IMR-90 (cell line): Measurements from ENCODE around the gene KDM2A. TPM values are rescaled to one million over a fixed set of nuclear protein-coding genes. Genes with fewer than 3 reads are reported as not detected.

ENCODE experiments used
- ATAC-seq: fragments of 200-7000 bp; cut with Tn5 transposase; 2 replicates; pipeline ENCODE4 v1.9.1; 2020; ENCODE audit warnings: low read depth, mild to moderate bottlenecking, moderate library complexity
- BruUV-seq: library from RNA; stranded (reverse); fragments of 400-500 nt; replicated peaks from 2 replicates; lab custom pipeline; 2021; lab: Mats Ljungman, UMichigan
- CTCF ChIA-PET: fragments of 300-600 bp; formaldehyde crosslinking; extraction: SDS; loops from one replicate; lab custom pipeline; 2021; ENCODE audit warnings: antibody characterized with exemption; lab: Yijun Ruan, JAX
- POLR2A ChIA-PET: fragments of 300-600 bp; sonication (Branson Sonifier 250); formaldehyde crosslinking; loops from one replicate; lab custom pipeline; 2022; ENCODE audit warnings: antibody characterized with exemption; ENCODE audit not compliant: unreplicated experiment; lab: Charles Lee
- DNase-seq: peaks from one replicate; pipeline ENCODE4 v3.0.0; 2013
- H2AFZ ChIP-seq: replicated peaks from 2 replicates; pipeline ENCODE3; 2013; ENCODE audit warnings: low read length, mild to moderate bottlenecking; ENCODE audit not compliant: poor library complexity
- H2AK5ac ChIP-seq: 2 replicates; pipeline ENCODE4 v1.6.1; 2013; ENCODE audit warnings: low read depth, low read length, inconsistent platforms
- H2AK9ac ChIP-seq: replicated peaks from 2 replicates; pipeline ENCODE3; 2013; ENCODE audit warnings: mild to moderate bottlenecking, low read depth, low read length, moderate library complexity; ENCODE audit not compliant: poor library complexity
- H2BK120ac ChIP-seq: 2 replicates; pipeline ENCODE4 v1.6.1; 2013; ENCODE audit warnings: low read depth, low read length, inconsistent platforms
- H2BK15ac ChIP-seq: 3 replicates; pipeline ENCODE4 v1.6.1; 2013; ENCODE audit warnings: low read depth, low read length, inconsistent platforms
- H2BK20ac ChIP-seq: 2 replicates; pipeline ENCODE4 v1.6.1; 2013; ENCODE audit warnings: low read depth, mild to moderate bottlenecking, inconsistent platforms, low read length, moderate library complexity
- H2BK5ac ChIP-seq: 2 replicates; pipeline ENCODE4 v1.6.1; 2013; ENCODE audit warnings: mild to moderate bottlenecking, low read depth, low read length, inconsistent platforms; ENCODE audit not compliant: poor library complexity, severe bottlenecking
- H3K14ac ChIP-seq: replicated peaks from 2 replicates; pipeline ENCODE4 v1.6.1; 2013; ENCODE audit warnings: low read depth, low read length, inconsistent platforms
- H3K18ac ChIP-seq: 2 replicates; pipeline ENCODE4 v1.6.1; 2013; ENCODE audit warnings: low read depth, low read length, control low read depth
- H3K23ac ChIP-seq: 2 replicates; pipeline ENCODE4 v1.6.1; 2013; ENCODE audit warnings: low read depth, low read length, inconsistent platforms
- H3K27ac ChIP-seq: 2 replicates; pipeline ENCODE4 v1.5.1; 2013; ENCODE audit warnings: mild to moderate bottlenecking, control low read depth, low read length; ENCODE audit not compliant: insufficient read depth
- H3K27me3 ChIP-seq: 2 replicates; pipeline ENCODE4 v1.6.1; 2013; ENCODE audit warnings: low read length; ENCODE audit not compliant: control insufficient read depth, insufficient read depth
- H3K36me3 ChIP-seq: 2 replicates; pipeline ENCODE4 v1.6.1; 2013; ENCODE audit warnings: low read length, mixed read lengths; ENCODE audit not compliant: control insufficient read depth, insufficient read depth
- H3K4ac ChIP-seq: 2 replicates; pipeline ENCODE4 v1.6.1; 2013; ENCODE audit warnings: low read depth, low read length, inconsistent platforms
- H3K4me1 ChIP-seq: 2 replicates; pipeline ENCODE4 v1.6.1; 2013; ENCODE audit warnings: low read length, mixed read lengths; ENCODE audit not compliant: control insufficient read depth, insufficient read depth
- H3K4me2 ChIP-seq: 2 replicates; pipeline ENCODE4 v1.6.1; 2013; ENCODE audit warnings: low read depth, mild to moderate bottlenecking, control low read depth, low read length, moderate library complexity
- H3K4me3 ChIP-seq: 2 replicates; pipeline ENCODE4 v1.5.1; 2013; ENCODE audit warnings: low read depth, mild to moderate bottlenecking, control low read depth, low read length, moderate library complexity; ENCODE audit not compliant: insufficient read depth
- H3K56ac ChIP-seq: 2 replicates; pipeline ENCODE4 v1.6.1; 2013; ENCODE audit warnings: low read length, inconsistent platforms; ENCODE audit not compliant: insufficient read depth; ENCODE audit errors: extremely low read depth
- H3K79me1 ChIP-seq, 2 experiments: 2 replicates each; pipeline ENCODE4 v1.6.1; 2013; ENCODE audit warnings: low read length in 2 of 2, inconsistent platforms in 1 of 2, low read depth in 1 of 2
- H3K9ac ChIP-seq: 2 replicates; pipeline ENCODE4 v1.6.1; 2013; ENCODE audit warnings: low read depth, low read length, control low read depth
- H3K9me1 ChIP-seq: 2 replicates; pipeline ENCODE4 v1.6.1; 2013; ENCODE audit warnings: low read length, inconsistent platforms; ENCODE audit not compliant: insufficient read depth
- H3K9me3 ChIP-seq: 2 replicates; pipeline ENCODE4 v1.6.1; 2013; ENCODE audit warnings: low read length; ENCODE audit not compliant: control insufficient read depth, insufficient read depth
- H4K20me1 ChIP-seq: 2 replicates; pipeline ENCODE4 v1.6.1; 2013; ENCODE audit warnings: low read length, inconsistent platforms; ENCODE audit not compliant: insufficient read depth
- H4K5ac ChIP-seq: 2 replicates; pipeline ENCODE4 v1.6.1; 2013; ENCODE audit warnings: mild to moderate bottlenecking, low read depth, low read length, control low read depth
- H4K8ac ChIP-seq, 2 experiments: 2 replicates each; pipeline ENCODE4 v1.6.1; 2013; ENCODE audit warnings: low read depth in 2 of 2, low read length in 2 of 2, control low read depth in 1 of 2, inconsistent platforms in 1 of 2
- H4K91ac ChIP-seq: 2 replicates; pipeline ENCODE4 v1.6.1; 2013; ENCODE audit warnings: low read depth, low read length, inconsistent platforms; ENCODE audit not compliant: insufficient read depth
- BHLHE40 ChIP-seq: fragments of 150-350 bp; IDR thresholded peaks from 2 replicates; pipeline ENCODE4 v1.6.1; 2016; ENCODE audit warnings: mild to moderate bottlenecking, low read depth, low read length
- CEBPB ChIP-seq: IDR thresholded peaks from 2 replicates; pipeline ENCODE4 v1.6.1; 2012; ENCODE audit warnings: low read depth, low read length, improper control_type of control experiment
- CHD1 ChIP-seq: IDR thresholded peaks from 2 replicates; pipeline ENCODE4 v1.6.1; 2012; ENCODE audit warnings: low read depth, low read length, improper control_type of control experiment
- CTCF ChIP-seq: conservative IDR thresholded peaks from 2 replicates; pipeline ENCODE4 v1.5.1; 2012; ENCODE audit warnings: mild to moderate bottlenecking, low read depth, low read length, improper control_type of control experiment
- MAFK ChIP-seq: IDR thresholded peaks from 2 replicates; pipeline ENCODE4 v1.6.1; 2012; ENCODE audit warnings: low read depth, low read length, improper control_type of control experiment
- MAZ ChIP-seq: IDR thresholded peaks from 2 replicates; pipeline ENCODE4 v1.6.1; 2012; ENCODE audit warnings: low read depth, mild to moderate bottlenecking, low read length, improper control_type of control experiment, moderate library complexity, borderline replicate concordance
- MXI1 ChIP-seq: IDR thresholded peaks from 2 replicates; pipeline ENCODE4 v1.6.1; 2012; ENCODE audit warnings: low read depth, mild to moderate bottlenecking, low read length, moderate library complexity, borderline replicate concordance
- NFE2L2 ChIP-seq: fragments of 150-350 bp; IDR thresholded peaks from 2 replicates; pipeline ENCODE4 v1.6.1; 2016; ENCODE audit warnings: low read depth, mild to moderate bottlenecking, low read length
- POLR2A ChIP-seq: IDR thresholded peaks from 2 replicates; pipeline ENCODE4 v1.6.1; 2012; ENCODE audit warnings: mild to moderate bottlenecking, low read depth, low read length
- RAD21 ChIP-seq: IDR thresholded peaks from 2 replicates; pipeline ENCODE4 v1.6.1; 2012; ENCODE audit warnings: low read length, improper control_type of control experiment
- RCOR1 ChIP-seq: IDR thresholded peaks from 2 replicates; pipeline ENCODE4 v1.6.1; 2012; ENCODE audit warnings: mild to moderate bottlenecking, low read length, improper control_type of control experiment; ENCODE audit not compliant: insufficient replicate concordance
- RFX5 ChIP-seq: IDR thresholded peaks from 2 replicates; pipeline ENCODE4 v1.8.0; 2012; ENCODE audit warnings: low read depth, mild to moderate bottlenecking, low read length, moderate library complexity
- SMC3 ChIP-seq: fragments of 150-350 bp; IDR thresholded peaks from 2 replicates; pipeline ENCODE4 v1.6.1; 2016; ENCODE audit warnings: low read depth, mild to moderate bottlenecking, antibody characterized with exemption, low read length, moderate library complexity
- USF2 ChIP-seq: fragments of 150-350 bp; IDR thresholded peaks from 2 replicates; pipeline ENCODE4 v1.6.1; 2017; ENCODE audit warnings: mild to moderate bottlenecking, antibody characterized with exemption, low read length, low read depth
- WGBS, 2 experiments: methylation state at CpG; one replicate each; pipeline versions ENCODE4 v1.1.5 to v1.1.7; 2013; ENCODE audit warnings: missing lambda C conversion rate in 2 of 2; ENCODE audit not compliant: insufficient read length in 1 of 2; ENCODE audit errors: extremely low coverage in 2 of 2; 5-methylcytosine and 5-hydroxymethylcytosine counted together
- dilution Hi-C: fragments of 300-500 bp; cut with HindIII; formaldehyde crosslinking; loops from one replicate; pipeline ENCODE4 v1.14.3; 2018; ENCODE audit warnings: low sequenced_read_pairs; ENCODE audit not compliant: unreplicated experiment
- in situ Hi-C: fragments of 300-500 bp; cut with MboI; formaldehyde crosslinking; loops from 3 replicates; pipeline ENCODE4 v1.14.3; 2019; ENCODE audit warnings: low sequenced_read_pairs, inconsistent platforms, mixed read lengths
- intact Hi-C: fragments of 100-400 bp; cut with micrococcal nuclease; formaldehyde crosslinking; loops from 2 replicates; pipeline ENCODE4 v1.10.0; 2022
- polyA plus RNA-seq, 3 experiments: library from polyadenylated mRNA; depleted of rRNA; stranded (reverse); fragments of >200 nt; gene quantifications; 2 replicates each; pipeline ENCODE4 v1.2.3, GENCODE V29; 2012; ENCODE audit warnings: low replicate concordance in 1 of 3
- total RNA-seq: library from RNA; depleted of rRNA; stranded (reverse); fragments of >200 nt; gene quantifications from 2 replicates; pipeline ENCODE4 v1.2.3, GENCODE V29; 2012

Gene KDM2A
- total and polyA plus RNA-seq, 2 of the 4 experiments (the other 2 are of a cell fraction), result 26.7 to 42.6 TPM

GRCh38 chr11:67138922-67139321 lies 19.9 kb downstream of the KDM2A start:
- no peak overlapping the region for H3K4me3 ChIP-seq
- H4K8ac ChIP-seq, result no peak overlapping the region
- H3K14ac ChIP-seq, result no peak overlapping the region
- no peak overlapping the region for H3K18ac ChIP-seq
- ChIA-PET CTCF (interaction anchor here (0.9 kb wide), 1 partner anchor 14 kb away, joined by 5 read pairs; no protein-coding TSS in a partner anchor), POLR2A (no interaction called here)
- peaks cover 31% of the 10 kb centered on the region for H3K9me1 ChIP-seq
- no peak overlapping the region for H2BK5ac ChIP-seq
- no peak overlapping the region for H2AFZ ChIP-seq
- dilution Hi-C loops, result no loop called here
- H2BK120ac ChIP-seq, result no peak overlapping the region
- H3K79me1 ChIP-seq, result peaks cover 33 to 75% of the 10 kb centered on the region in 2 experiments
- no peak overlapping the region for H3K4me2 ChIP-seq
- no peak for DNase-seq
- no peak overlapping the region for H3K27ac ChIP-seq
- no peak for TF ChIP-seq NFE2L2
- TF ChIP-seq MAZ, result no peak
- TF ChIP-seq MXI1, result no peak
- TF ChIP-seq CTCF, result no peak
- no peak for TF ChIP-seq MAFK
- TF ChIP-seq CEBPB, result no peak
- no peak for TF ChIP-seq SMC3
- no peak for TF ChIP-seq RCOR1
- no peak for TF ChIP-seq POLR2A
- no peak for TF ChIP-seq BHLHE40
- no peak for TF ChIP-seq USF2
- no peak for TF ChIP-seq RAD21
- no peak for TF ChIP-seq CHD1
- no peak for TF ChIP-seq RFX5
- peaks cover 57% of the 10 kb centered on the region for H4K20me1 ChIP-seq
- no peak overlapping the region for H3K56ac ChIP-seq
- H3K4ac ChIP-seq, result no peak overlapping the region
- H2BK20ac ChIP-seq, result no peak overlapping the region
- no peak overlapping the region for H4K91ac ChIP-seq
- in situ Hi-C loops, result no loop called here
- 100% methylated on average over 1 of the region's 4 CpGs; no CpG with 5 or more reads in 1 of the 2 experiments for WGBS, 2 experiments
- H4K5ac ChIP-seq, result no peak overlapping the region
- H3K9ac ChIP-seq, result no peak overlapping the region
- no peak overlapping the region for H3K23ac ChIP-seq
- H3K4me1 ChIP-seq, result peaks cover 5% of the 10 kb centered on the region
- no peaks in the 10 kb centered on the region for H3K9me3 ChIP-seq
- peak; percentile 28; the same call in 1 of the 2 replicates for ATAC-seq
- BruUV-seq, result no TSS peak
- peaks cover 28% of the 10 kb centered on the region for H3K36me3 ChIP-seq
- no peak overlapping the region for H2AK5ac ChIP-seq
- intact Hi-C loops, result no loop called here
- no peak overlapping the region for H2AK9ac ChIP-seq
- no peaks in the 10 kb centered on the region for H3K27me3 ChIP-seq
- no peak overlapping the region for H2BK15ac ChIP-seq
